Activated CD8-positive, alpha-beta memory T cell treated with anti-CD3 and anti-CD28 coated beads for 4 hours (primary cell): ENCODE data around the gene COL27A1.

Experiments used
- DNase-seq, 2 donors: peaks; one replicate each; pipeline ENCODE4 v3.0.0-alpha.2; 2020; ENCODE audit warnings: low read depth in 2 of 2

The COL27A1 gene

GRCh38 chr9:114247077-114247476, 91.7 kb downstream of the COL27A1 start:
- no peak for DNase-seq

DNA sequence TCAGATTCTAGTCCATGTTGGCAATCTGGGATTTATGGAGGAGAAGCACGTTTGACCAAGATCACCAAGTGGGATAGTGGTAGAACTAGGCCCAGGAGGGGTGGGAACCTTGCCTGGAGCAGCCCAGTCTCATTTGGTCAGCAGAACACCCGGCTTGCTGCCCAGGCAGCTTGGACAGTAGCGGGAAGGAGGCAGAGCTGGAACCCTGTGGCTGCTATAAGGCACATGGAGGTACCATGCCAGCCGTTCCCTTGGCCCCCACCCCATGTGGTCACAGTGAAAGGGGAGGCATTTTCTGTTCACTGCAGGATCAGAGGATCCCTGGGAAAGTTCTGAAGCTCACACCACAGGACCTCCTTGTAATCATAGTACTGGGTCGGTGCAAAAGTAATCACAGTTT, 92.2 kb downstream of the COL27A1 start:
- no peak for DNase-seq

- DNase-seq, result no peak
Measured at GRCh38 chr9:114248299-114248707, 93.0 kb downstream of the COL27A1 start.

GRCh38 chr9:114249424-114250234, 94.3 kb downstream of the COL27A1 start:
- DNase-seq, result no peak

DNA sequence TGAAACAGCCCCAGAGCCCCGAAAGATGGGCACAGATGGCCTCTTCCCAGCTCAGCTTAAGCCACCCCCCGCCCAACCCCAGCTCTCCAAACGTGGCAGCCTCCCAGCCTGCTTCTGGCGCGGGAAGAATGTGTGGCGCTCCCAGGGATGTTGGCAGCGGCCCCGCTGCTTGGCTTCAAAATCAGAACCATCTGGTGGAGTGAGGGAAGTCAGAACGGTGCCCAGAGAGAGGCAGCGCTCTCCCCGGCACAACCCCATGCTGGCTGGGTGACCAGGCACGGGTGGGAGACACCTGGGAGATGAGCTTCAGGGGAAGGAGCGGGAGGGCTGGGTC, 94.9 kb downstream of the COL27A1 start:
- DNase-seq, result no peak

DNA sequence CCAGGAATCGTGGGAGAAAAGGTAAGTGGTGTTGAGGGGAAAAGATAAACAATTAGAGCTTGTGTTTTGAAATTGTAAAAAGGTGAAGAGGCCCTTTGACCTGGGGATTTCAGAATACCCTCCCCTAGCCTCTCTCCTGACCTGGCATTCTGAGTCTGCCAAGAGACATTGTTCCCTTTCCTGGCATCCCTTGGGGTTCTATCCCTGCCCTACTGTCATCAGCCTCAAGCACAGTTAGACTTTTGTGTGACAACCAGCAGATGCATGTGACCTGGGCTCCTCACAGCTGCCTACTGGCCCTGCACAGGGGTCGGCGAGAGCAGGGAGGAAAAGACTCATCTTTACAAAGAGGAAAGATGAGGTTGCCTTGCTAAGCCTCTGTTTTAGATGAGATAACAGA, 95.3 kb downstream of the COL27A1 start:
- no peak for DNase-seq

DNA sequence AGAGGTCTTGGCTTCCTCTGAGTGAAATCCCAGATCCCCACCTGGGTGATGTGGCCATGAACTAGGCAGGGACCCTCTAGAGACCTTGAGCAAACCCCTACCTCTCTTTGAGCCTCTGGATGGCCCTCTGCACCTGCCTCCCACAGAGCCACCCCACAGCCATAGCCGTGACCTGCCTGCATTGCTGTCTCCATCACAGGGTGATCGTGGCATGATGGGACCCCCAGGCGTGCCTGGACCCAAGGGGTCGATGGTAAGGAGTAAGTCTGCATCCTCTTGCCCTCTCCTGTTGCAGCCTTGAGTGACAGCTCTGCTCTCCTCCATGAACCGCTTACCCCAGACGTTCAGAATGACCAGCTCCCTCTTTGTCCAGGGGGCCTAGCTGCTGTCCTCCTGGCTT, 97.1 kb downstream of the COL27A1 start:
- DNase-seq, result no peak

GRCh38 chr9:114256827-114257328, 101.5 kb downstream of the COL27A1 start:
- no peak for DNase-seq

DNA sequence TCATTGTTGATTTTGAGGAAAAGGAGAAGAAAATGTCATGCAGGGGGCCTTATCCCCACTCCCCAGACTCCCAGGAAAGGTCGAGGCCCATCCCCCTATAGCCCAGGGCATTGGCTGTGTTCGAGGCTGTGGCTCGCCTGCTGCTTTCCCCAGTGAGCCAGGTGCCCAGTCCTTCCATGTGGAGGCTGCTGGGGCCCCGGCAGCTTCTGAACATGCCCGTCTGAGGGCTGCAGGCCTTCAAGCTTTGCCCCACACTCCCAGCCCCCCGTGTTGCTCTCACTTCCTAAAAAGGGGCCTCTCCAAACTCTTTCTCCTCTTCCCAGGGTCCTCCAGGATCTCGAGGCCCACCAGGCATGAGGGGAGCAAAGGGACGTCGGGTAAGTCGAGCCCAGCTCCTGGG, 102.9 kb downstream of the COL27A1 start:
- no peak for DNase-seq

GRCh38 chr9:114258866-114259797, 103.8 kb downstream of the COL27A1 start:
- DNase-seq, result no peak

GRCh38 chr9:114259798-114260523, 104.6 kb downstream of the COL27A1 start:
- DNase-seq, result no peak

DNA sequence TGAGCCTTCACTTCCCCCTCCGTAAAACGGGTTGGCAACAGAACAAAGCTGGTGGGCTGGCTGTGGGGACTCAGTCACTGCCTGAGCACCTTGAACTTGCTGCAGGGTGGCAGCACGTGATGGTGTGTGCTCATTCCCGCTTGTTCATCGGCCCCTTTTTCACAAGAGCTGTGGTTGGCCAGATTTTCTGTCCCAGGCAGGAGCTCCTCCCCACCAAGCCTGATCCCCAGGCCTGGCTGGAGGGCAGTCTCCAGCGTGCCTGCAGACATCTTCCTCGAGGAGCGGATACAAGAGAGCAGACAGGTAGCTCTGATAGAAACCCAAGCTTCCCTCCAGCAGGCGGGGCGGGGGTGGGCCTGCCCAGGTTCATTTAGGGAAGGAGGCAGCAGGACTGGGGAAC, 105.7 kb downstream of the COL27A1 start:
- DNase-seq, result no peak

DNA sequence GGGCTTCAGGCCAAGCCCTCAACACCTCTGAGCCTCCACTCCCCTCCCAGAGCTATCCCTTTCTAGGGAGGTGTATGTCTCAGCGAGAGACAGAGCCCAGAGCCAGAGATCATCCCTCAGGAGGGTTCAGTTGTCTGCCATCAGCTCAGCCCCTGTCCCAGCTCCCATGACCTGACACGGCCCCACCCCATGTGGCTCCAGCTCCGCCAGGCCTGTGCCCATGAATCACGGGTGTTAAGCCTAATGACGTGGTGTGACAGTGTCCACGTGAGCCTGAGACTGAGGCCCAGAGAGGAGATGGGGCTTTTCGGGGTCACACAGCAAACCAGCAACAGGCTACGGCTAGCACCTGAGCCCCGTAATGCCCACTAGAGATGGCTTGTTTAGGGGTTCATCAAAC, 106.7 kb downstream of the COL27A1 start:
- DNase-seq, result no peak

DNA sequence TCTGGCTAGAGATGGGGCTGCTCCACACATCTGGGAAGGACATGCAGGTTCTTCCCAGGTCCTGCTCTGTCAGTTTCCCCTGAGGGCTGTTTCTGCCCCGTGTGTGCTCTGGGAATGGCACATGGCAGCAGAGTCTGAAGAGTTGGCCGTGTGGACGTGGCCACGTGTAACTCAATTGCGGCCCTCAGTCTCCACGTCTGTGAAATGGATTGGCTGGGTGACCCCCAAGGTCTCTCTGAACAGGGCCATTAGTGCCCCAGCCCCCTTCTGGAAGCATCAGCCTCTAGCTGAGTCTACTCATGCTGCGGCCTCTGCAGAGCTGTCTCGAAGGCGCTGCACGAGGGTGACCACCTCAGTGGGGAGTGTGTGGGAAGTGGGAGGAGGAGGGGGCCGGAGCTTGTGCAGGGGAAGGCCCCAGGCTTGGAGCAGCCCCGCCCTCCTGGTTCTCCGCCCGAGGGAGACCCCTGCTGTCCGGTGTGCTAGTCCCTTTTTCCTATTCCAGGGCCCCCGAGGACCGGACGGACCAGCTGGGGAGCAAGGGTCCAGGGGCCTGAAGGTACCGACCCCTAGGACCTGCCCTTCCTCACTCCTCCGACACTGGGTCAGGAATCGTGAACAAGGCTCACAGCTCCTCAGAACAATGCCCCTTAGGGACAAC, 108.6 kb downstream of the COL27A1 start:
- no peak for DNase-seq

GRCh38 chr9:114264806-114265550, 109.6 kb downstream of the COL27A1 start:
- DNase-seq, result no peak

DNA sequence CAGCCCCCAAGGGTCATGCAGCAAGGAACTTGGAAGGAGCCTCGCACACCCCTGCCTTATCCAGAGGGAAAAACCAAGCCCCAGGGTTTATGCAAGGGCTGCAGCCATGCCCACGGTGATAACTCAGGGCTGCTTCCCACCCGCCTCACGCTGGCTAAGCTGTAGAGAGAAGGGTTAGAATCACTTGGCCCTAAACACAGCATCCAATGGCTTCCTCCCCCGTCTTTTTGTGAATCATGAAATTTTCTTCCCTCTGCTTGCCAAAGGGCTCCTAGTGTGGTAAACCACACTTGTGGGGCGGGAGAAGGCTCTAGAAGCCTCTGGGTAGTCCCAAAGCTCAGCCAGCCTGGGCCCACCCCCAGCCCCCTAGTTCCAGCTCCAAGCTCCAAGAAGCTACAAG, 111.6 kb downstream of the COL27A1 start:
- DNase-seq, result no peak

GRCh38 chr9:114269023-114269422, 113.7 kb downstream of the COL27A1 start:
- no peak for DNase-seq

DNA sequence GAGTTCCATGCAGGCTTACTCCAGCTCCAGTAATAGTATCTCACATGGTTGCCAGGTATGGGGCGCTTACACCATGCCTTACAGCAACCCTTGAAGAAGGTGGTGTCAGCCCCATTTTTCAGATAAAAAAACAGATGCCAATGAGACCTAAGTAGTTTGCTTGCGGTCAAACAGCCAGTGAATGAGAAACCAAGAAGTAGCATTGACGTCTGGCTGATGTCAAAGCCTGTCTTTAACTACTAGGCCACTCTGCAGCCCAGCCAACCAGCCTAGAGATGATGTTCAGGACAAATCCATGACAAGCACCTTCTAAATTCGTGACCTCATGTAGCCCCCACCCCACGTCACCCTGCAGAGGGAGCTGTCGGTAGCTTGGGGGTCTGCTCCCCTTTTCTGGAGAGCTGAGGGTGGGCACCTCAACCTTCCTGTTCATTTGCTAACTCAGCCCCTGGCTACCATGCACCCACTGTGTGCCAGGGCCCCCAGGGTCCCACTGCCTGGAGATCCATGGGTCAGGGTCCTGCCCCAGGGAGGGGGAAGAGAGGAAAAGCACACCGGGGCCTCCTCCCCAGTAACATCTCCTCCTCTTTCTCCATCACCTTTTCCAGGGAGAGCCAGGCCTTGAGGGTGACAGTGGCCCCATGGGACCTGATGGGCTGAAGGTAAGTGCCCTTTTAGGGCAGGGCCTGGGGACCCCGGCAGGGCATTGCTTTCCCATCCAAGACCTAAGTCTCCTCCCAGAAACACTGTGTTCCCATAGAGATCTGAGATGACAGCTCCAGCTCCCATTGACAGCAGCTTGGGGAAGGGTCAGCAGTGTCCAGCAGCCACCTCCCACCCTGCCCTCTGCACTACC, 115.0 kb downstream of the COL27A1 start:
- no peak for DNase-seq

DNA sequence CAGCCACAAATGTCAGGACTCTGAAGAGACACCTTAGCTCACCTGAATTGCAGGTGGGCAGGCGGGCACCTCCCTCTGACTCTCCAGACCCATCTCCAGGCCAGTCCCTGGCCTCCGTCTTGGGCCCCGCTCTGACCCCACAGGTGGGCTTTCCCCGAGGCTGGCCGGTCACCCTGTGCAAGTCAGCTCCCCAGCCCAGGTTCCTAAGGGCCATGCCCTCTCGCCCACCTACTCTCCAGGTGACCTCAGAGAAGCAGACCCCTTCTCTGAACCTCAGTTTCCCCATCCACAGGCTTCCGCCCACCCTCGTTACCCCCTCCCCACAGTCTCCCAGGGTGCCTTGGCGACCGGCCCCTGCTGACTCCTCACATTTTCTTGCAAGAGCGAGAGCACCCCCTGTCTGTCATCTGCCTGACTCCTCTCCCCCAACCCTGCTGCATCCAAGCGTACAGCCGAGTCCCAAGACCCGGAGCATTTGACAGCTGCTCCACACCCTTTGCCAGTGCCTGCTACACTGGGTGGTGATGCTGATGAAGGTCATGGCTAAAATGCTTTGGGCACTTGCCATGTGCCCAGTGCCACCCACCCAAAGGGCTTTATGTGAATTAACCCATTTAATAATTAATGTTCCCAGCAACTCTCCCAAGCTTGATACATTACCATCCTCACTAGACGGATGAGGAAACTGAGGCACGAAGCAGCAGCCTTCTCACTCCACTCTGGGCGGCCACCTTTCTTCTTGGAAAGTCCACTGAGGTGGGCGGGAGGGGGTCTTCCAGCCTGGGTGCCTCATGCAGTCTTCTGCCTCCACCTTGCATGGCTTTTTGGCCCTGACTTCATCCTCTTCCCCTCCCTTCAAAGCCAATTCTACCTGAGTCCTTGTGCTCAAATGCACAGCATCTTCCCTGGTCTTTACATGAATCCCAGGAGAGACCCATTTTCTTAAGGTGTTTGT, 116.5 kb downstream of the COL27A1 start:
- no peak for DNase-seq
